Fibroblast of skin of abdomen (primary cell): ENCODE data around the gene MAP2.

Experiments
- DNase-seq: peaks from one replicate; pipeline ENCODE4 v3.0.0-alpha.2; 2013

Gene MAP2

GRCh38 chr2:209534228-209534627, 110.4 kb downstream of the MAP2 start:
- no peak for DNase-seq

GRCh38 chr2:209536363-209536762, 112.5 kb downstream of the MAP2 start:
- DNase-seq = no peak

GRCh38 chr2:209547726-209548125, 123.9 kb downstream of the MAP2 start:
- no peak for DNase-seq

DNA sequence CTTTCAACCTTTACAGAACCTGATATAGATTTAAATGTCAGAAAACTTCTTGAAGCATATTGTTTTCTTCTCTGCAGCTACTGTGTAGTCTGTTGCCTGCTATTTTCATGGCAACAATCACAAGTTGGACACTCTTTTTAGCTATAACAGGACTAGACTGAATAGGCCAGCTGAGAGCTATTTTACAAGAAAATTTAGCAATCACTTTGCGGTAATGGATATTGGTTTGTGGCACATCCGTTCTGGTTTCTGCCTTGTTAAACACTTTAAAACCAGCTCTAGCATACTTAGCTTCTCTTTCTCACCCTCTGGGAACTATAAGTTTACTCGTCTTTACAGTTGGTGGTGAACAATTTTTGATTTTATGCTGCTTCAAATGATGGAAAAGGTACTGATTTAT, 125.7 kb downstream of the MAP2 start:
- DNase-seq = no peak

DNA sequence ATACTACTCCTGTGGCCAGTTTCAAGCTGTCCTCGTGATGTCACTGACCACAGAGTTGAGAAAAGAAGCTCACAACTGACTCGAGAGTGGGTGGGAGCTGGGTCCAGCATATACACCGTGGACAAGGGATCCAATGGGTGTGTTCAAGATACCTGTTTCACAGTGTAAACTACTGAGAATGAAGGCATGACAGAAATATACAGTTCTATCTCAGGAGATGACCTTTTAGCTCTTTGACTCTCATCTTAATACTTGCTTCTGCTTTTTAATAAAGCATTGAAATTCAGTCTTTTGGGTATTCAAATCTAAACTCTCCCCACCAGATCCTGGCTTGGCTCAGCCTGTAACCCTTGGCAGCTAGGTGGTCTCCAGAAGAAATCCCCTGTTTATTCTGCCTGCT, 130.1 kb downstream of the MAP2 start:
- DNase-seq = no peak

- DNase-seq = peak; percentile 38
These were observed 132.6 kb downstream of the MAP2 start for GRCh38 chr2:209556354-209556961.

- DNase-seq = no peak
These were observed 137.1 kb downstream of the MAP2 start for GRCh38 chr2:209560911-209561310.

- DNase-seq = no peak
These were observed 139.6 kb downstream of the MAP2 start for GRCh38 chr2:209563453-209563852.

- DNase-seq = no peak
These were observed 141.0 kb downstream of the MAP2 start for GRCh38 chr2:209564816-209565215.

- no peak for DNase-seq
These were observed 142.2 kb downstream of the MAP2 start for GRCh38 chr2:209565896-209566582.

DNA sequence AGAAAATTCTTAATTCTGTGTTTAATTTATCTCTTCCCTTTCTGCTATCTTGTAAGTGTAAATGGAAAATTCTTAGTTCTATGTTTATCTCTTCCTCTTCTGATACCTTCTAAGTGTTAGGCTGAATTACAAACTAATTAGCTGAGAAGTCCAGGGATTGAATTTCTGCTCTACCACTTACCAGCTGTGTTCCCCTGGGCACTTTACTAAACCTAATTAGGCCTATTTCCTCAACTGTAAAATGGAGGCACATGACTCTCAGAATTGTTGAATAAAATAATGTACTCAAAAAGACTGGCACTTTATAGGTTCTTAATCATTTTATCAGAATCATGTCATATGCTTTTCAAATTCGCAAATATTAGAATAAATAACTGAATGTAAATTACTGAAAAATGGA, 146.3 kb downstream of the MAP2 start:
- no peak for DNase-seq

DNA sequence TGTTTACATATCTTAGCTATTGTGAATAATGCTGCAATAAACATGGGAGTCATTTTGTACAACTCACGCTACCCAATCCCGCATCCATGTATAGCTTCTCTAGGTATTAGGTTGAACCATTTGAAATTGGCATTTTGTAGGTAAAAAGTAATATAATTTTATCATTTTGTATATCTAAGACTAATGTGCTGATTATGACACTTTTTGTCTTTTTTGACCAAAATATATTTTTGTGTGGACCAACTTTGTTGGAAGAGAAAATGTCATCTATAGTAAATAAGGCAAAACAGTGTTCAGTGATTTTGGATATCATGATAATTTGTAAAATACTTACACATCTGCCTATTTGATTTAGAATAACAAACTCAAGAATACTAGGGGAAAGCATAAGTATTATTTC, 150.7 kb downstream of the MAP2 start:
- no peak for DNase-seq

GRCh38 chr2:209577376-209578357, 153.8 kb downstream of the MAP2 start:
- peak; percentile 23 for DNase-seq

DNA sequence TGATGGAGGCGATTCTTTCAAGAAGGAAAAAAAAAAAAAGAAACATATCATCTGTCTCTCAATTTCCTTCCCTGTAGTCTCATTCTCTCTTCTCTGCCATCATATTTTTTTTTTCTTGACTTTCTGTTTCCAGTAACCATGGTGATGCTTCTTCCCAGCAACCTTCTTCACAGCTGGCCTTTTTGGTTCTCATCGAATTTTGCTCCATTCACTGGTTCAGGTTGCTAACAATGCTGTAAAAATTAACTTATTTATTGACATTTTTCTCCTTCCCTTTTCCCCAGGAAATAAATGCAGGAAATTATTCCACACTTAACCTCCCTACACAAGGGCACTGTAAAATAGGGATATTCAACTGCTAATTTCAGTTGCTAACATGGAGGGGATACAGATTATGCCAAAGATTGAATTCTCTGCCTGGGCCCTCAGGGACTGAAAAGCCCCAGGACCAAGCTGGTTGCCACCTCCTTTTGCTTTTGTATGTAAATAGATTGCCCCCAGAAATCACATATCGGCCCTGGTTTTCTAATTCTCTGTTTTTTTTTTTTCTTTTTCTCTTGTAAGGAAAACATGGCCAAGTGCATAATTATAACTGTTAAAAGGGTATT, 154.7 kb downstream of the MAP2 start:
- DNase-seq = no peak

- DNase-seq = peak; percentile 29
These were observed 155.4 kb downstream of the MAP2 start for GRCh38 chr2:209579230-209579749.

GRCh38 chr2:209581040-209581439, 157.2 kb downstream of the MAP2 start:
- no peak for DNase-seq

GRCh38 chr2:209582281-209582680, 158.4 kb downstream of the MAP2 start:
- peak; percentile 8 for DNase-seq

- DNase-seq = no peak
These were observed 160.6 kb downstream of the MAP2 start for GRCh38 chr2:209584472-209584871.

GRCh38 chr2:209584915-209585314, 161.1 kb downstream of the MAP2 start:
- DNase-seq = no peak

- DNase-seq = no peak
These were observed 167.2 kb downstream of the MAP2 start for GRCh38 chr2:209591021-209591420.

- no peak for DNase-seq
These were observed 168.3 kb downstream of the MAP2 start for GRCh38 chr2:209592106-209592505.

DNA sequence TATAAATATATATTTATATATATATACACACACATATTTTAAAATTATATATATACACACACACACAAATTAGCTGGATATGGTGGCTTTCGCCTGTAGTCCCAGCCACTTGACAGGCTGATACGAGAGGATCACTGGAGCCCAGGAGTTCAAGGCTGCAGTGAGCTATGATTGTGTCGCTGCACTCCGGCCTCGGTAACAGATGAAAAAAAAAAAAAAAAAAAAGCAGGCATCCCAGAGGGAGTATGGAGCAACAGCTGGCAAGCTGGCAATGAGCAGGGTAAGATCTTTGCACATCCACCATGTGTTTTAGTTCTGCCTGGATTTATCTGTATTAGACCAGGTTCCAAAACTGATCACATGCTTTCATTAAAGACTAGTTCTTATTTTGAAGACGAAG, 170.1 kb downstream of the MAP2 start:
- DNase-seq = no peak

- no peak for DNase-seq
These were observed 172.4 kb downstream of the MAP2 start for GRCh38 chr2:209596262-209596661.
